NCI-H2227 (cell line): Measurements from ENCODE around the gene ARSI.
"Not testable (repeated sequence)": the region's sequence is repeated elsewhere in the genome, so short reads cannot be mapped to it uniquely, and the experiment has no call there.

Source experiments
- DNase-seq: peaks from one replicate; lab custom pipeline; 2025; ENCODE audit not compliant: unreplicated experiment; lab: John Stamatoyannopoulos, UW

The ARSI gene

GRCh38 chr5:150248946-150249345 lies 53.8 kb downstream of the ARSI start:
- DNase-seq, result no peak

DNA sequence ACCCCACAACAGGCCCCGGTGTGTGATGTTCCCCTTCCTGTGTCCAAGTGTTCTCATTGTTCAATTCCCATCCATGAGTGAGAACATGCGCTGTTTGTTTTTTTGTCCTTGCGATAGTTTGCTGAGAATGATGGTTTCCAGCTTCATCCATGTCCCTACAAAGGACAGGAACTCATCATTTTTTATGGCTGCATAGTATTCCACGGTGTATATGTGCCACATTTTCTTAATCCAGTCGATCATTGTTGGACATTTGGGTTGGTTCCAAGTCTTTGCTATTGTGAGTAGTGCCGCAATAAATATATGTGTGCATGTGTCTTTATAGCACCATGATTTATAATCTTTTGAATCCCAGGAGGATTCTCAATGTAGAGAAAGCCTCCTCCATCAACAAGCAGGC lies 54.2 kb downstream of the ARSI start:
- DNase-seq, result not testable (repeated sequence)

- no peak for DNase-seq
These were observed 55.0 kb downstream of the ARSI start for GRCh38 chr5:150247726-150248125.

GRCh38 chr5:150246835-150247234 lies 55.9 kb downstream of the ARSI start:
- no peak for DNase-seq

DNA sequence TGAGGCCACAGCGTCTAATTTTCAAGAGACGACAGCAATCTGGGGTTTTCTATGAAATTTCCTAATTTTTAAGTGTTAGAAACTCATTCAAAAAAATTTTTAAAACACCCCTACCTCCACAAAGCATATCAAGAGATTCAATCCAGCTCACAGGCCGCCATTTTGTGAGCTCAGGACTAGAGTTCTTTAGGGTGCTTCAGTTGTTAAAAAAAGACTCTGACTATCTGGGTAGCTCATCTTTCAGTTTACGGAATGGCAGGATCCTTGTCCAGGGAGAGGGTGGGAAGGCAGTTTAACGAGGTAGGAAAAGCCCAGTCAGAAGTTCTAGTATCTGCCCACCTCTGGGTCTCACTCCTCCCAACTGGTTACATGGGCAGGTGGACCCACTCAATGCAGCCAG lies 56.3 kb downstream of the ARSI start:
- DNase-seq, result no peak
